NCI-H1092 (cell line): ENCODE results near the gene PRAC1.

Experiments
- DNase-seq: peaks from one replicate; lab custom pipeline; 2025; lab: John Stamatoyannopoulos, UW

PRAC1 gene

DNA sequence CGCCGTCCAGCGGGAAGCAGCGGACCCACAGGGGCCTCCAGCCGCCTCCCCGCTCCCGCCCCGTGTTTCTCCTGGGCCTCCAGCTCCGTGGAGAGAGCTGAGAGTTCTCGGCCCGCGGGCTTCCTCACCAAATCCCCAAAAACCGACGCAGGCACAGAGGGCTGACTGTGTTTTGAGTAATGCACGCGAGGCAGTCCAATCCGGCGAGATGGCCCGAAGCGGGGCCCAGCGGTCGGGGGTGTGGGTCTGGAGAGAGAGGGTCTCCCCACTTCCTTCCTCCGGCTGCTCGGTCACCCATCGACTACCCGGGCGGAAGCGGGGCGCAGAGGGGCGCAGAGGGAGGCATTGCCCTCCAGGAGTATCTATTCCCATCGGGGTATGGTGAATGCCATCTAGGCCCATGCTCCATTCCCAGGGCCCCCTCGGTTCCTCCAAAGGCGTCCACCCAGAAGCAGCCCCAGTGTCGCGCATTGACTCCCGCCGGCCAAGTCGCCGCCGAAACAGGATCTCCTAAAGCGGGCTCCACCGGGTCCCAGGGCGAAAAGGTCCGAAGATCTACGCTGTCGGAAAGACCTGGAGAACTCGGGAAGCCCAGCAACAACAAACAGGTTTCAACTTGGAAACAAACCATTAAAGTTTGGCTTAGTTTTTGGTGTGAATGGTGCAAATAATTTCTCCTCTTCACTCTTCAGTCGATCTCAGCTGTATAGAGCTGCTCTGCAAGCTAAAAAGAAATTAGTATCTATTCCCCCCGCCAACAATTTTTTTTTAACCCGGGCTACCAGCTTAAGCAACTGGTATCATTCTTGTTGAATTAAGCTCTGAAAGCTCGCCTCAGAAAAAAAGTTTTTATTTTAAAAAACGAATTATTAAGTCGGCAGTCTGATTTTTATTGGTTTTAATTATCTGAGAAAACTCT, 25.4 kb upstream of the PRAC1 start:
- no peak for DNase-seq

GRCh38 chr17:48746916-48747444, 24.7 kb upstream of the PRAC1 start:
- DNase-seq, result no peak

- DNase-seq, result no peak
These were observed 23.3 kb upstream of the PRAC1 start for GRCh38 chr17:48745381-48746275.

DNA sequence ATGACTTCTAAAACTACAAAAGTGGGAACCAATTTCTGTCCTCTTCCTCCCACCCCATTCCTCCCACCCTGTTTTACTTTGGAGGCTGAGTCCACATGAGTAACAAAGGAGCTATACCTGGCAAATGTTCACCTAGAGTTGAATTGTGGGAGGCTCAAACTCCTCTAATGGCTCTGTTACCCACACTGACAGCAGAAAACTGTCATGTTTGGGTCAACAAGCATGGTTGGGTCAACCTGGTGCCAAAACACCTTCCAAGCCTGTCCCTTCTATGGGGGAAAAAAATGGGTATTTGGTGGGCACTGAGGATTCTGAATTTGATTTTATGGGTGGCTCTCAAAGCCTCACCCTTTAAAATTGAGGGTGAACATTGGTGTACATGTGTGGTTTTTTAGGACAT, 18.2 kb upstream of the PRAC1 start:
- no peak for DNase-seq

DNA sequence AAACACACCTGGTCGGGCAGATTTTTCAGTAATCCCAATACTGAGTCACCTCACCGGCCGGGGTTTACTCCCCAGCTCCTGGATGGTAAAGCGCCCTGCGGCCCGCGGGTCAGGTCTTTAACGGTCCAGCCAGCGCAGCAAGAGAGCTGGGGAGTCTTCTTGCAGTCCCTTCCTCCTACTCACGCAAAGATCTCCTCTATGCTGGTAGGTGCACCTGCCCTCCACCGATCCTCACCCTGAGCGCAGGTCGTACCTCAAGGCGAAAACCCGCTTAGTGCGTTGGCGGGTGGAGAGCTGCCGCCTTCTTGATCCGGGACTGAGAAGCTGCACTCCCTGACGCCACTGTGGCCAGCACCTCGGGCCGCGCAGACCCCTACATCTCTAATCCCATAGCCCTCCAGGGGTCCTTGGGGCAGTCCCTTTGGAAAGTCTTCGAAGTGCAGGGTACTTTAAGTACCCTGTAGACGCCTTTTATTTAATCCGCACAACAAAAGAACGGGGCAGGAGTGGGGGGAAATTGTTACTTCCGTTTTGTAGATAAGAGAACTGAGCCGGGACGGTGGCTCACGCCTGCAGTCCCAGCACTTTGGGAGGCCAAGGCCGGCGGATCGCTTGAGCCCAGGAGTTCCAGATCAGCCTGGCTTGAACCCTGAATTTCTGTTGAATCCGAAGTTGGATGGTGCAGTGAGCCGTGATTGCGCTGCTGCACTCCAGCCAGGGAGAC, 16.6 kb upstream of the PRAC1 start:
- no peak for DNase-seq

GRCh38 chr17:48738424-48738802, 16.1 kb upstream of the PRAC1 start:
- DNase-seq, result no peak

GRCh38 chr17:48737330-48738043, 15.2 kb upstream of the PRAC1 start:
- DNase-seq, result no peak

DNA sequence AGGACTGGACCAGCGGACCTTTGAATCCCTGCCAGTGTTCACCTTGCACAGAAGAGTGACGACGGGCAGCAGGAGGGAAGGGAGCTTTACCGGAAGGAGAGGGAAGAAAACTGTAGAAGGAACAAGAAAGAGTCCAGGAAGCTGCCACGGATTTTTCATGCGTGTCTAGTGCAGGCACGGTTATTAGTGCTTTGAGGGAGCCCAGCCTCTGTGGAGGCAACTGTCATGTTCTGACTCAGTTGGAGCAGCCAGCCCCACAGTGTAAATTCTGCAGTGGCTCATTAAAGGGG, 12.7 kb upstream of the PRAC1 start:
- DNase-seq, result no peak

DNA sequence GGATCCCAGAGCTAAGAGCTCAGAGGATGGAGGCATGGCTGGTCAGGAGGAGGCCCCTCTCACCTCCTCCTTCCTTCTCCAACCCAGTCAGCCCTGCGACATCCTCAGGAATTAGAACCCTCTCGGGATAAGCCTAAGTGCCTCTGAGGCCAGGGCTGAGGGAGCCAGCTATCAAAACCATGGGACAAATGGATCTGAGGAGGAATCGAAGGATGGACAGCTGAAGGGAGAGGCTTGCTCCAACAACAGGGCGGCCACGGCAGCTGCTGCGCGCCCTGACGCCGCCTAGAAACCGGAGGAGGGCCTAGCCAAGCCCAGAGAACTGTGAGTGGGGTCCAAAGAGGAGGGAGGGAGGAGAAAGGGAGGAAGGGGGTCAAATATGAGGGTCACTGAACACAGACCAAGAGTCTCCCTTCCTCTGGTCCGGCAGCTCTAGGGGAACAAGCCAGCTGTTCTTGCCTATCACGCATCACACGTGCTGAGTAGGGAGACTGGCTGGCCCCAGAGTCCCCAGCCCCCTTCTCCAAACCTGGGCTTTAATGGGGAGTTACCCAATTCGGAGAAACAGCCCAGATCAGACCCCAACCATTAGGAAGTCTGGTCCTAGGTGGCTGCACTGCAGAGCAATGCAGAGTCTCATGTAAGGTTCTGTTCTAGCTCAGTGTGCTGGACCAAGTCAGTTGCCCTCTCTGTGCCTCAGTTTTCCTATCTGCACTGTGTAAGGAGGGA, 12.2 kb upstream of the PRAC1 start:
- no peak for DNase-seq

GRCh38 chr17:48733632-48734328, 11.5 kb upstream of the PRAC1 start:
- no peak for DNase-seq

GRCh38 chr17:48732688-48733629, 10.6 kb upstream of the PRAC1 start:
- no peak for DNase-seq

GRCh38 chr17:48731355-48731754, 9.0 kb upstream of the PRAC1 start:
- no peak for DNase-seq

- no peak for DNase-seq
These were observed 7.9 kb upstream of the PRAC1 start for GRCh38 chr17:48730240-48730550.

GRCh38 chr17:48729335-48730239, 7.3 kb upstream of the PRAC1 start:
- DNase-seq, result no peak

GRCh38 chr17:48728232-48729231, 6.2 kb upstream of the PRAC1 start, which contains the start of gene HOXB13:
Gene HOXB13, minus strand, starts transcription at chr17:48728750. Its CDS starts 157 bp downstream, at chr17:48728593.
- DNase-seq, result no peak

GRCh38 chr17:48727415-48728175, 5.3 kb upstream of the PRAC1 start:
- no peak for DNase-seq
